ENCODE data around the gene CLEC10A.

Gene CLEC10A

GRCh38 chr17:7026471-7027115 lies 53.5 kb downstream of the CLEC10A start:
- Mint-ChIP-seq H3K4me1 (peaks cover 2% of the 10 kb centered on the region), H3K36me3 (ENCODE audit: low read depth) (no peaks in the 10 kb centered on the region), H3K27me3 (ENCODE audit: low read depth) (peaks cover 68% of the 10 kb centered on the region), H3K27ac (no peak overlapping the region), H3K4me3 (no peak overlapping the region), H3K9me3 (no peaks in the 10 kb centered on the region)
- TF ChIP-seq CTCF (IDR thresholded peaks at IDR 0.05; ENCODE audit: unreplicated experiment in 3 of 3), result no peak

- Mint-ChIP-seq H3K36me3 (ENCODE audit: low read depth) (no peaks in the 10 kb centered on the region), H3K27me3 (ENCODE audit: low read depth) (peaks cover 75% of the 10 kb centered on the region), H3K4me3 (peak overlapping the region in 2 of 3 experiments; percentile 32 to 47), H3K9me3 (no peaks in the 10 kb centered on the region), H3K27ac (no peak overlapping the region), H3K4me1 (peaks cover 15% of the 10 kb centered on the region)
- TF ChIP-seq CTCF (IDR thresholded peaks at IDR 0.05; ENCODE audit: unreplicated experiment in 3 of 3), result no peak
Observed at GRCh38 chr17:7025245-7025644, 54.8 kb downstream of the CLEC10A start.
